Sigmoid colon (tissue), 4 donors: ENCODE measurements around the gene ZNF532.

Experiments used
- CTCF ChIP-seq, 4 experiments: fragments of 450-650 bp in 3 of 4; fragments of 200-600 bp in 1 of 4; IDR thresholded peaks; one replicate each; pipeline ENCODE4 v1.5.1; 2016 to 2019; ENCODE audit warnings: antibody characterized with exemption in 4 of 4, mild to moderate bottlenecking in 3 of 4, moderate library complexity in 2 of 4
- EP300 ChIP-seq, 4 donors: sonication (generic); formaldehyde crosslinking; IDR thresholded peaks; one replicate each; pipeline ENCODE4 v1.6.1; 2017; ENCODE audit warnings: antibody characterized with exemption in 4 of 4
- POLR2A ChIP-seq, 2 donors: fragments of 450-650 bp; IDR thresholded peaks; one replicate each; pipeline ENCODE4 v1.6.1; 2016; ENCODE audit warnings: antibody characterized with exemption in 2 of 2, mild to moderate bottlenecking in 2 of 2, moderate library complexity in 2 of 2

GRCh38 chr18:59029663-59030429 is 165.2 kb downstream of the ZNF532 start:
- TF ChIP-seq CTCF (IDR thresholded peaks at IDR 0.05): no peak
- TF ChIP-seq POLR2A (IDR thresholded peaks at IDR 0.05): no peak
- no peak for TF ChIP-seq EP300 (IDR thresholded peaks at IDR 0.05)
